ENCODE data around the gene SYCP2L.
"Not testable (repeated sequence)": the region's sequence is repeated elsewhere in the genome, so short reads cannot be mapped to it uniquely, and the experiment has no call there.

The SYCP2L gene

DNA sequence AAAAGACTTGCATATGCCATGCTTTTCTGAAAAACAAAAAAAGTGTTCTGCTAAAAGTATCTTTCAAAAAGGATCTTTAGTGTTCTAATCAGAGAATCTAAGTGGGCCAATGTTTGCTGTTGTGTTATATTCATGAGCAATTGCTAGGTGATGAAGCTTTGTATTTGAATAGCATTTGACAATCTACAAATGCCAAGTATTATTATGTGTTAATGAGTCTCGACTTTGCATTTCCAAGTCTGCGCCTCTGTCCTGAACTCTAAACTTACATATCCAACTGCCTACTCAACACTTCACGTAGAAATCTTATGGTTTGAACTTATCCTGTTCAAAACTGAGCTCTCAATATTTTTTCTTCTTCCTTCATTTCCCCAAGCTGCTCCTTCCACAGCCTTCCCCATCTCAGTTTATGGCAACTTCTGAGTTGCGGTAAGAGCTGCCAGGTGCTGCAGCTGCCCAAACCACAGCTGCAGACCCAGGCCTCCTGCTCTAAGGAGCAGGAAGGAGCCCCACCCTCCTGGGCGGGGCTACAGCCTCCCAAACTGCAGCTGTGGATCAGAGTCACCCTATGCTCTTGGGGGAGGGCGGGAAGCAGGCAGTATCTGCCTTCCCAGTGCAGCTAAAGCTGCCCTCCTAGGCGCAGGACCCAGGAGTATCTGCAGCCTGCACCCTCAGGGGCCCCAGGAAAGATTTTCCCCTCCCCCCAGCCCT, 31.8 kb upstream of the SYCP2L start:
- no peak overlapping the region for H3K4me3 ChIP-seq (ENCODE audit: low read length)
- no peak for DNase-seq
- no peaks in the 10 kb centered on the region for H3K79me1 ChIP-seq (ENCODE audit: low read length)

DNA sequence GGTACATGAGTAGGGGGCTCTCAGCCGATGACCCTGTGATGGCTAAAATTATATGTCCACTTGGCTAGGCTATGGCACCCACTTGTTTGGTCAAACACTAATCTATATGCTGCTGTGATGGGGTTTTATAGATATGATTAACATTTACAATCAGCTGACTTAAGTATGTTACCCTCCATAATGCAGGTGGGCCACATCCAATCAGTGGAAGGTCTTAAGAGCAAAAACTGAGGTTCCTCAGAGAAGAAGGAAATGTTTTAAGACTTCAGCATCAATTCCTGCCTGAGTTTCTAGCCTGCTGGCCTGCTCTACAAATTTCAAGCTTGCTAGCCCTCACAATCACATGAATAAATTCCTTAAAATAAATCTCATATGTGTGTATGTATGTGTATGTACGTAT, 29.6 kb upstream of the SYCP2L start:
- H3K27ac ChIP-seq (ENCODE audit: low read depth, low read length), result no peak overlapping the region
- H2BK5ac ChIP-seq (ENCODE audit: low read length), result no peak overlapping the region
- DNase-seq, result no peak
- H2AK5ac ChIP-seq (ENCODE audit: low read length), result no peak overlapping the region
- H4K8ac ChIP-seq (ENCODE audit: low read depth, low read length), result no peak overlapping the region
- H3K79me2 ChIP-seq (ENCODE audit: control insufficient read depth, insufficient read depth, low read length), result no peaks in the 10 kb centered on the region
- H3K4me2 ChIP-seq (ENCODE audit: low read length), result no peak overlapping the region
- H2BK15ac ChIP-seq (replicated peaks; ENCODE audit: low read depth), result no peak overlapping the region
- no peak overlapping the region for H3K4ac ChIP-seq (ENCODE audit: low read depth, low read length)
- no peak overlapping the region for H4K5ac ChIP-seq (ENCODE audit: low read length)
- no peaks in the 10 kb centered on the region for H3K79me1 ChIP-seq (ENCODE audit: low read length)
- no peak overlapping the region for H3K23ac ChIP-seq (ENCODE audit: low read length)
- H3K27me3 ChIP-seq (ENCODE audit: insufficient read depth, low read length, poor library complexity), result no peaks in the 10 kb centered on the region
- H3K56ac ChIP-seq (ENCODE audit: low read length), result no peak overlapping the region
- no peak overlapping the region for H3K9ac ChIP-seq (ENCODE audit: low read length)
- WGBS (ENCODE audit: extremely low coverage, insufficient coverage, low lambda C conversion rate), result no CpG with 5 or more reads among the region's 2 CpGs
- no peaks in the 10 kb centered on the region for H3K4me1 ChIP-seq (ENCODE audit: control insufficient read depth, low read depth, low read length)
- H2BK120ac ChIP-seq (ENCODE audit: low read depth, low read length), result no peak overlapping the region
- no peak overlapping the region for H3K18ac ChIP-seq (ENCODE audit: low read length)
- no peaks in the 10 kb centered on the region for H3K36me3 ChIP-seq (ENCODE audit: control insufficient read depth, insufficient read depth, low read length)
- no peak overlapping the region for H3K4me3 ChIP-seq (ENCODE audit: low read length)

More for the DNA sequence above, 31.8 kb upstream of the SYCP2L start:
- Histone ChIP-seq H3K4ac (ENCODE audit: low read depth, low read length) (no peak overlapping the region), H2BK5ac (ENCODE audit: low read length) (no peak overlapping the region), H2BK120ac (ENCODE audit: low read depth, low read length) (no peak overlapping the region), H3K4me1 (ENCODE audit: control insufficient read depth, low read depth, low read length) (no peaks in the 10 kb centered on the region), H3K36me3 (ENCODE audit: control insufficient read depth, insufficient read depth, low read length) (no peaks in the 10 kb centered on the region), H3K56ac (ENCODE audit: low read length) (no peak overlapping the region), H3K23ac (ENCODE audit: low read length) (no peak overlapping the region), H3K4me2 (ENCODE audit: low read length) (no peak overlapping the region), H2BK15ac (replicated peaks; ENCODE audit: low read depth) (no peak overlapping the region), H4K5ac (ENCODE audit: low read length) (no peak overlapping the region), H3K27me3 (ENCODE audit: insufficient read depth, low read length, poor library complexity) (no peaks in the 10 kb centered on the region), H3K18ac (ENCODE audit: low read length) (no peak overlapping the region), H3K27ac (ENCODE audit: low read depth, low read length) (no peak overlapping the region), H3K9ac (ENCODE audit: low read length) (no peak overlapping the region), H4K8ac (ENCODE audit: low read depth, low read length) (no peak overlapping the region), H3K79me2 (ENCODE audit: control insufficient read depth, insufficient read depth, low read length) (no peaks in the 10 kb centered on the region), H2AK5ac (ENCODE audit: low read length) (no peak overlapping the region)
- no CpG with 5 or more reads among the region's 7 CpGs for WGBS (ENCODE audit: extremely low coverage, insufficient coverage, low lambda C conversion rate)

DNA sequence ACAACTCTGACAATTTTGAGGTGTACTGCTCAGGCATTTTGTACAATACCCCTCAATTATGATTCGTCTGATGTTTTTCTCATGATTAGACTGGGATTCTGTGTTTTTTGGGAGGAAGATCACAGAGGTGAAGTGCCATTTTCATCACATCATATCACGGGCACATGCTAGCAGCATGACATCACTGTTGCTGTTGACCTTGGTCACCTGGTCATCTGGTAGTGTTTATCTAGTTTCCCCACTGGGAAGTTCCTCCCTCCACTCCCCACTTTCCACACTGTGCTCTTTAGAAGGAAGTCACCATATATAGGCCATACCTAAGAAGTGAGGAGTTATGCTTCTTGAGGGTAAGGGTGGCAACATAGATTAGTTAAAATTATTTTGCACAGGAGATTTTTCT, 25.8 kb upstream of the SYCP2L start:
- H3K9ac ChIP-seq (ENCODE audit: low read length), result no peak overlapping the region
- no peak overlapping the region for H2AK5ac ChIP-seq (ENCODE audit: low read length)
- H3K18ac ChIP-seq (ENCODE audit: low read length), result no peak overlapping the region
- H3K4me2 ChIP-seq (ENCODE audit: low read length), result no peak overlapping the region
- no peak overlapping the region for H3K56ac ChIP-seq (ENCODE audit: low read length)
- WGBS (ENCODE audit: extremely low coverage, insufficient coverage, low lambda C conversion rate), result no CpG with 5 or more reads among the region's 2 CpGs
- no peak overlapping the region for H3K4ac ChIP-seq (ENCODE audit: low read depth, low read length)
- H4K5ac ChIP-seq (ENCODE audit: low read length), result no peak overlapping the region
- no peaks in the 10 kb centered on the region for H3K79me1 ChIP-seq (ENCODE audit: low read length)
- no peak overlapping the region for H2BK15ac ChIP-seq (replicated peaks; ENCODE audit: low read depth)
- no peaks in the 10 kb centered on the region for H3K79me2 ChIP-seq (ENCODE audit: control insufficient read depth, insufficient read depth, low read length)
- H3K4me3 ChIP-seq (ENCODE audit: low read length), result no peak overlapping the region
- H3K36me3 ChIP-seq (ENCODE audit: control insufficient read depth, insufficient read depth, low read length), result no peaks in the 10 kb centered on the region
- H2BK120ac ChIP-seq (ENCODE audit: low read depth, low read length), result no peak overlapping the region
- H3K4me1 ChIP-seq (ENCODE audit: control insufficient read depth, low read depth, low read length), result no peaks in the 10 kb centered on the region
- DNase-seq, result no peak
- H3K27me3 ChIP-seq (ENCODE audit: insufficient read depth, low read length, poor library complexity), result no peaks in the 10 kb centered on the region
- H3K27ac ChIP-seq (ENCODE audit: low read depth, low read length), result no peak overlapping the region
- H2BK5ac ChIP-seq (ENCODE audit: low read length), result no peak overlapping the region
- no peak overlapping the region for H4K8ac ChIP-seq (ENCODE audit: low read depth, low read length)
- no peak overlapping the region for H3K23ac ChIP-seq (ENCODE audit: low read length)

DNA sequence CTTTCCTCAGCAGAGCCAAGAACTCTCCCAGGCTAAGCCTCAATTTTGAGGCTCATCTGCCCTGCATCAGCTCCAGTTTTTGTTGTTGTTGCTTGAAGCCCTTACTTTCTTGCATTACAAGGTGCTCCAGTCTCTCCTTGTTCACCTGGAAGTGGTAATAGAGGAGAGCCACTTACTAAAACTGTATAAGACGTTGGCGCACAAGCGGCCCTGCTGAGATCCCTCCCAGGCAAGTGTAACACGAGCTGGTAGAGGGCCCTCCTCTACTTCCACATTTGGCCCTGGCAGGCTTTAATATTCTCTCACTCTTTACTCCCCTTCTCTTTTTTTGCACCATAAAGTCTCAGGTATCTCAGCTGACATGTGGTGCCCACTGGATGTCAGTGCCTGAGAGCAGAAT, 24.5 kb upstream of the SYCP2L start:
- H3K4me2 ChIP-seq (ENCODE audit: low read length), result no peak overlapping the region
- H3K4me1 ChIP-seq (ENCODE audit: control insufficient read depth, low read depth, low read length), result no peaks in the 10 kb centered on the region
- H3K56ac ChIP-seq (ENCODE audit: low read length), result no peak overlapping the region
- no peak overlapping the region for H4K5ac ChIP-seq (ENCODE audit: low read length)
- no peak for DNase-seq
- no peak overlapping the region for H3K4me3 ChIP-seq (ENCODE audit: low read length)
- H2BK15ac ChIP-seq (replicated peaks; ENCODE audit: low read depth), result no peak overlapping the region
- no peak overlapping the region for H2AK5ac ChIP-seq (ENCODE audit: low read length)
- H3K79me2 ChIP-seq (ENCODE audit: control insufficient read depth, insufficient read depth, low read length), result no peaks in the 10 kb centered on the region
- H2BK120ac ChIP-seq (ENCODE audit: low read depth, low read length), result no peak overlapping the region
- H3K9ac ChIP-seq (ENCODE audit: low read length), result no peak overlapping the region
- H3K79me1 ChIP-seq (ENCODE audit: low read length), result no peaks in the 10 kb centered on the region
- no peak overlapping the region for H3K4ac ChIP-seq (ENCODE audit: low read depth, low read length)
- H3K18ac ChIP-seq (ENCODE audit: low read length), result no peak overlapping the region
- no peak overlapping the region for H4K8ac ChIP-seq (ENCODE audit: low read depth, low read length)
- H3K23ac ChIP-seq (ENCODE audit: low read length), result no peak overlapping the region
- no peak overlapping the region for H3K27ac ChIP-seq (ENCODE audit: low read depth, low read length)
- no peaks in the 10 kb centered on the region for H3K36me3 ChIP-seq (ENCODE audit: control insufficient read depth, insufficient read depth, low read length)
- no CpG with 5 or more reads among the region's 4 CpGs for WGBS (ENCODE audit: extremely low coverage, insufficient coverage, low lambda C conversion rate)
- H3K27me3 ChIP-seq (ENCODE audit: insufficient read depth, low read length, poor library complexity), result no peaks in the 10 kb centered on the region
- no peak overlapping the region for H2BK5ac ChIP-seq (ENCODE audit: low read length)

DNA sequence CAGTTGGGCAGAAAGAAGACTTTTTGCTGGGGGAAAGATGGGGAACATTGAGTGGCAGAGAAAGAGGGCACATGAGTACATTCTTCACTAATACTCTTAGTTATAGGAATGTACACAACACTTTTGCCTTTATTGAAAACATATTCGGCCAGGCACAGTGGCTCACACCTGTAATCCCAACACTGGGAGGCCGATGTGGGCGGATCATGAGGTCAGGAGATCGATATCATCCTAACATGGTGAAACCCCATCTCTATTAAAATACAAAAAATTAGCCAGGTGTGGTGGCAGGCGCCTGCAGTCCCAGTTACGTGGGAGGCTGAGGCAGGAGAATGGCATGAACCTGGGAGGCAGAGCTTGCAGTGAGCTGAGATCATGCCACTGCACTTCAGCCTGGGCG, 23.8 kb upstream of the SYCP2L start:
- H2BK15ac ChIP-seq (replicated peaks; ENCODE audit: low read depth); H2BK120ac ChIP-seq (ENCODE audit: low read depth, low read length); DNase-seq; H3K4me1 ChIP-seq (ENCODE audit: control insufficient read depth, low read depth, low read length); H3K79me2 ChIP-seq (ENCODE audit: control insufficient read depth, insufficient read depth, low read length); H3K27me3 ChIP-seq (ENCODE audit: insufficient read depth, low read length, poor library complexity); H3K4ac ChIP-seq (ENCODE audit: low read depth, low read length); H3K27ac ChIP-seq (ENCODE audit: low read depth, low read length); H3K23ac ChIP-seq (ENCODE audit: low read length); H4K5ac ChIP-seq (ENCODE audit: low read length); H3K36me3 ChIP-seq (ENCODE audit: control insufficient read depth, insufficient read depth, low read length); H3K4me3 ChIP-seq (ENCODE audit: low read length); H3K79me1 ChIP-seq (ENCODE audit: low read length); H3K56ac ChIP-seq (ENCODE audit: low read length); H4K8ac ChIP-seq (ENCODE audit: low read depth, low read length); H2BK5ac ChIP-seq (ENCODE audit: low read length); H3K9ac ChIP-seq (ENCODE audit: low read length); H3K4me2 ChIP-seq (ENCODE audit: low read length); H2AK5ac ChIP-seq (ENCODE audit: low read length); H3K18ac ChIP-seq (ENCODE audit: low read length): not testable (repeated sequence)
- no CpG with 5 or more reads among the region's 7 CpGs for WGBS (ENCODE audit: extremely low coverage, insufficient coverage, low lambda C conversion rate)

DNA sequence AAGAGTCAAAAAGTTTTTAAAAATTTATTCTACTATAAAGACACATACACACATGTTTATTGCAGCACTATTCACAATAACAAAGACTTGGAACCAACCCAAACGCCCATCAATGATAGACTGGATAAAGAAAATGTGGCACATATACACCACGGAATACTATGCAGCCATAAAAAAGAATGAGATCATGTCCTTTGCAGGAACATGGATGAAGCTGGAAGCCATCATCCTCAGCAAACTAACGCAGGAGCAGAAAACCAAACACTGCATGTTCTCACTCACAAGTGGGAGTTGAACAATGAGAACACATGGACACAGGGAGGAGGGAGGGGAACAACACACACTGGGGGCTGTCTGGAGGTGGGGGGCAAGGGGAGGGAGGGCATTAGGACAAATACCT, 20.1 kb upstream of the SYCP2L start:
- not testable (repeated sequence) for H3K36me3 ChIP-seq (ENCODE audit: control insufficient read depth, insufficient read depth, low read length); H3K23ac ChIP-seq (ENCODE audit: low read length); H4K5ac ChIP-seq (ENCODE audit: low read length); H3K56ac ChIP-seq (ENCODE audit: low read length); H3K79me2 ChIP-seq (ENCODE audit: control insufficient read depth, insufficient read depth, low read length); DNase-seq; H3K79me1 ChIP-seq (ENCODE audit: low read length); H3K4ac ChIP-seq (ENCODE audit: low read depth, low read length); H3K27ac ChIP-seq (ENCODE audit: low read depth, low read length); H3K4me1 ChIP-seq (ENCODE audit: control insufficient read depth, low read depth, low read length); H3K4me2 ChIP-seq (ENCODE audit: low read length); H3K4me3 ChIP-seq (ENCODE audit: low read length); H2AK5ac ChIP-seq (ENCODE audit: low read length); H2BK5ac ChIP-seq (ENCODE audit: low read length); H3K27me3 ChIP-seq (ENCODE audit: insufficient read depth, low read length, poor library complexity); H2BK15ac ChIP-seq (replicated peaks; ENCODE audit: low read depth); H3K9ac ChIP-seq (ENCODE audit: low read length); H2BK120ac ChIP-seq (ENCODE audit: low read depth, low read length); H3K18ac ChIP-seq (ENCODE audit: low read length); H4K8ac ChIP-seq (ENCODE audit: low read depth, low read length)
- no CpG with 5 or more reads among the region's 3 CpGs for WGBS (ENCODE audit: extremely low coverage, insufficient coverage, low lambda C conversion rate)

Data from mesendoderm (in vitro differentiated cells).